ENCODE results near the gene RAB25.
A peak's percentile ranks its signal among the peaks of the same experiment; 100 is the strongest.
"Not testable (repeated sequence)": the region's sequence is repeated elsewhere in the genome, so short reads cannot be mapped to it uniquely, and the experiment has no call there.

The RAB25 gene

DNA sequence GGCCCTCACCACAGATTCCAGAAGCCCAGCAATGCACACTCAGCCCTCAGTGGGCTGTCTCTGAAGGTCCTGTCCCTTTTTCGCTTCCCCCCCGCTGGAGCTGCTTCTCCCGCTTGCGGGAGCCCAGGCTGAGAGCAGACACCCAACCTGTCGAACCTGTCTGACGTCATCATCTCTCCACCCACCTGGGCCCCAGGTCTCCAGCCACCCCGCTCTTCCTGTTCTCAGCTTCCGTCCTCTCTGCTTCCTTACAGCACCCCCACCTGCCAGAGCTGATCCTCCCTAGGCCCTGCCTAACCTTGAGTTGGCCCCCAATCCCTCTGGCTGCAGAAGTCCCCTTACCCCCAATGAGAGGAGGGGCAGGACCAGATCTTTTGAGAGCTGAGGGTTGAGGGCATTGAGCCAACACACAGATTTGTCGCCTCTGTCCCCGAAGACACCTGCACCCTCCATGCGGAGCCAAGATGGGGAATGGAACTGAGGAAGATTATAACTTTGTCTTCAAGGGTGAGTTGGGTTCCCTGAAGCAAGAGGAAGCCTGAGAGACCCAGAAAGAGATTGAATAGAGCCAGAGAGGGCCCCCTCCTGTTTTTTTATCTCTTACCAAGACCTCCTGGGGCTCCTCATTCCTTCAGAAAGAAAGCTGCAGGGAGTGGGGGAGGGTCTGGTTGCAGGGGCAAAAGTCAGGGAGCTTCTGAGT lies at the start of gene RAB25:
TSS of gene RAB25 (plus strand) at position 224 of the 700 bp plus-strand sequence. CDS start at position 465, 241 bp downstream.
- DNase-seq (ENCODE audit: low read depth): no peak

DNA sequence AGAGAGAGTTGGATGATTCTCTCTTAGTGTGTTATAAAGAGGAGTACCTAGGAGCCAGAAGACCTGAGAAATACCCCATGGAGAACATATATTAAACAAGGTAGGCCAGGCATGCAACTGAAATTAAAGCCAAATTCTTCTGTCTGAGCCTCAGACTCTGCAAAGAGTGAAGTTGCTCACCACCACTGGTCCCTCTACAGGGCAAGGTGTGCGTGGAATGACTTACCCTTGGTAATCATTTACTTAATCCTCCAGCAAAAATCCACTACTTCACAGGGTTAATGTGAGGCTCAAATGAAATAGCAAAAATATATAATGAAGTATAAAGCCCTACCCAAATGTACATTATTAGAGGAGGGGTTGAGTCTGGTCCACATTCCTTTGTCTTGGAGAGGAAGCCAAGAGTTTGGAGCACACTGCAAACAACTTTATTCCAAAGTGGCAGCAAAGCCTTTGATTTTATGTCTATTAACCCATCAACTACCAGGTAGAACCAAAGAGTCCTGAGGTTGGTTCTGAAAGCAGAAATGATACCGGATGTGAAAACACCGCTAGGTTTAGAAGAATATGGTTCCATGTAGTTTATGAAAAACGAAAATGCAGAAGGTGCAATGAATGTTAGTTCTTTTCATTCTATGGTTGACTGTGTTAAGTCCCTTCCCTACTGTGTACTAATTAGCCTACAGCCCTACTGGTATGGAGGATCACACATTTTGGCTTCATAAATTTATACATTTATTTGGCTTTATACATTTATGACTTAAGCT lies 48.7 kb upstream of the RAB25 start:
- no peak for DNase-seq (ENCODE audit: low read depth)

DNA sequence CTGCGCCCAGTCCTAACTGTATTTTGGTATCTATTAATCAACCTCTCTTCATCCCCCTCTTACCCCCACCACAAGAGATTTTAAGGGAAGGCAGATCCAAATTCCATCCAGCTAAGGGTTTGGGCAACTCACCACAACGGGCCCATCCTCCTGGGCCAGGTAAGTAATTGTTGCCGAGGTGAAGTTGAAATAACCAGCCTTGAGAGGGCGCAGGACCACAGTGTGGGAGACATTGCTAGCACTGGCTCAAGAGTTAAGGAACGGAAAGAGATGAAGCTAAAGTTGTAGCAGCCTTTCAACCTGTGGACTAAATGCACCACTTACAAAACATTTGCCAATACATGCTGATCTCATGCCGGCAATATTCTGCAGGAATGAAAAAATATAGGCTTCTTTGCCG lies 46.1 kb upstream of the RAB25 start:
- DNase-seq (ENCODE audit: low read depth): no peak

DNA sequence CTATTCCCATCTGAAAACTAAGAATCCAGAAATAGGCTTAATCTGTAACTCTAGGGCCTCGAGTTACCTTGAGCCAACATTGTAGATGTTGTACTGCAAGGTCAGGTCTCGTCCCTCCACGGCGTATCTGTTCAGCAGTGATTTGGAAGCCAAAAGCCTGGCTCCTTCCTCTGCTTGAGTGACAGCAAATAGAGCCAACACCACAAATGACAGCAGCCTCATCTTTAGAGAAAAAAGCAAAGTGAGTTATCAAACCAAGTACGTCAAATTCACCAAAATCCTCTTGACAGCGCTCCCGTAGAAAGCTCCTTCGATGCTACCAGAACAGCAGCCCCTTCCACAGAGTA lies 41.0 kb upstream of the RAB25 start:
- DNase-seq (ENCODE audit: low read depth): no peak

DNA sequence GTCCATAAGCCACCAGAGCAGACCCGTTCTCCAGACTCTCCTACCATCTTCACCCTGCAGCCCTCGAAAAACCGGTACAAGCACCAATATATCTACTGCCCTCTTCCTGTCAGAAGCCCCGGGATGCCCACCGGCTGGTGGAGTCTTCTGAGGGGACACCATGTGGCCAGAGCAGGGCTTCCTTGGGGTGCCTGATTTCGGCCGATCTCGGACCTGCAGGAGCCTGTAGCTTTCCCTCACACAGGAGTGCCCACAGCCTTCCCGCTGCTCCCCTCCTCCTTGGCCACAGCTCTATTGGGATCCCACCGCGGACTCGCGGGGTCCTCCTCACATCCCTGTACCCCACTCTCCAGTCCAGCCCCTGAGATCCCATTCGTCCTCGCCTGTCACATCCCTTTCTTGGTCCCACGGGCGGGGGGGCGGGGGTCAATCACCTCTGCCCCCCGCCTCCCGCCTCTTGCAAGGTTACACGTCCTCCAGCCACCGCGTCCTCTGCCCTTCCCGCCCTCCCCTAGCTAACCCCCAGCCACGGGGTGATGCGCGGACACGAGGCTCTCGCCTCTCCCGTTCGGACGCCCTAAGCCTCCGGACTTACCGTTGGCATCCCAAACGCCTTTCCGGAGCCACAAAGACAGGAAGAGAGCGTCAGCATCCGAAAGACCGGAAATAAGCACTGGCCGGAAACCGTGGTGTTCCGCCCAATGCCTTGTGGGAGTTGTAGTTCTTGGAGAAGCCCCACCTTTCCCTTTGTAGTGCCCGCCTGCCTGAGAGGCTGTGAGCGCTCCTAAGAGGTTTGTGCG lies 40.5 kb upstream of the RAB25 start, which contains the start of gene SSR2:
TSS of gene SSR2 (minus strand) at position 659 of the 800 bp plus-strand sequence. CDS start 784 bp downstream, outside the sequence.
- peak; percentile 92 for DNase-seq (ENCODE audit: low read depth)

DNA sequence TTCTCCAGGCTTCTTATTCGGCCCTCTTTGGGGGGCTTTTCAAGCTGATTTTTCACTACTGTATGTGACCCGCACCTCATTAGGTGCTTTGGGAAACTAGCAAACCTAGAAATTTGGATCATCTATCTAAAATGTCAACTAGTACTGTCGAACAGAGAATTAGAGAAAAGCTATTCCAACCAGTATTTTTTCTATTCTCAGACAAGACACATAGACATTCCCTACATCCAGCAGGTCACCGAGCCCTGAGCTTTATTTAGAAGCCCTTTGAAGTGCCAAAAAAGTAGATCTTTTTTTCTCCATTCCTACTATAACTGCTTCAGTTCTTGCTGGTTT lies 39.9 kb upstream of the RAB25 start:
- no peak for DNase-seq (ENCODE audit: low read depth)

DNA sequence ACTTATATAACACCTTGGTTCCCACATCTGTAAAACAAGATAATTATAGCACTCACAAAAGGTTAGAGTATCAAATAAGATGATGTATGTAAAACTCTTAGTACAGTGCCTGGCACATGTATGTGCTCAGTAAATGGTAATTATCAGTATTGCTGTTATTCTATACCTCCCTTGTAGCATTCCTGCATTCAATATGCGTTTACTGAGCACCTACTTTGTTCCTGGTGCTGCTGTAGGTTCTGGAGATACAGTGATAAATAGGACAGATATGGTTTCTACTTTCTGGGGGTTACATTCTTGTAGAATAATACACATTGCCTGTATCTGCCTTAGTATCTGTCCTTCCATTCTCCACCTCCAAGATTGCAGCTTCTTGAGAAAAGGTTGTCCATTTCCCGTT lies 39.0 kb upstream of the RAB25 start:
- no peak for DNase-seq (ENCODE audit: low read depth)

DNA sequence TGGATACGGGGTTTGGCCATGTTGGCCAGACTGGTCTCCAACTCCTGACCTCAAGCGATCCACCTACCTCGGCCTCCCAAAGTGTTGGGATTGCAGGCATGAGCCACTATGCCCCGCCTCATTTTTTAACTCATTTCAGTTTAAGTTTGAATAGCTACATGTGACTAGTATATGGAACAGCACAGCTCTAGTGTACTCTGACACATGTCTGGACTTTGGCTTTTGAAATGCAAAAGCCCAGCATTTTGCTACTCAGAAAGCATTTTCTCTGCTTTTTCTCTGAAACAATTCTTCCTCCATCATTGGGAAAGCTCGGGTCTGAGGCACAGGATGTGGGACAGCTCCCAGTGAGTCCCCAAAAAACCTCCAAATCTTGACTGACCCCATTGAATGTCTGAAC lies 36.2 kb upstream of the RAB25 start:
- no peak for DNase-seq (ENCODE audit: low read depth)

DNA sequence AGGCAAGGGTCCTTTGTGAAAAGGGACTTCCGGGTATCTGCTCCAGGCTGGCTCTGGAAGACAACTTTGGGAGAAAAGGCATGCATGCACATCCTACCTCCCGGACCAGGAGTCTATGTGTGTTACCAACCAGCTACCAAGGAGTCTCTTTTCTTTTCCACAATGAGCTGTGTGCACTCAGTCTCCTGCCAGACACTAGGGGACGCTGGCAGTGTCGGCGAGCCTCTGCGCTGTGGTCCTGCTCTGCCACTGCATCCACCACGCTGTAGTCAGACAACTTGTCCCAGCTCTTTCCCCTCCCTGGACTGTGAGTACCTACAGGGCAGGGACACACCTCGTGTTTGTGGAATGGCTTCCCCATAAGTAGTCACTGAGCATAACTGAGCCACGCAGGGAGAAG lies 35.1 kb upstream of the RAB25 start:
- DNase-seq (ENCODE audit: low read depth): peak; percentile 31

DNA sequence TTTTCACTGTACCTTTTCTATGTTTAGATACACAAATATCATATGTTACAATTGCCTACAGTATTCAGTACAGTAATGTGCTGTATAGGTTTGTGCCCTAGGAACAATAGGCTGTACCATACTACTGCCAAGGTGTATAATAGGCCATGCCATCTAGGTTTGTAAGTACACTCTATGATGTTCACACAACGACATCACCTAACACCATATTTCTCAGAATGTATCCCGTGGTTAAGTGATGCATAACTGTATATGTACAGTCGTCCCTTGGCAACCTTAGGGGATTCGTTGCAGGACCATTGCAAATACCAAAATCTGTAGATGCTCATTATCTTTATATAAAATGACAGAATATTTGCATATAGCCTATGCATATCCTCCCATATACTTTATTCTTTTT lies 34.4 kb upstream of the RAB25 start:
- no peak for DNase-seq (ENCODE audit: low read depth)

DNA sequence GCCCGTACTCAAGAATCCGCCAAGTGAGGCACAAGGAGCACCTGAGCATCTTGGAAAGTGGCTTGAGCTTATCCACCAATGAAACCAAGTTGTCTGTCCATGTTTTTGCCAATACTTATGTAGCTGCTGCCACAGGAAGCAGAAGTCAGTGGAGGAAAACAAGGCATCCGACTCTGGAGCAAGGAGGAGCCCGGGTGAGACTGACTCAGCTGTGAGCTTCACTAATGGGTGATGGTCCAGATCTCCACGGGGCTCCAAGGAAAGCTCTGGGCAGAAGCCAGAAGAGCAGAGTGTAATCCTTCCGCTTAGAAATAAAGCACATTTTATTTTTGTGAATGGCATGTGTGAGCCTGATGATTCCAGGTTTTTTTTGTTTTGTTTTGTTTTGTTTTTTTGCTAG lies 27.9 kb upstream of the RAB25 start:
- DNase-seq (ENCODE audit: low read depth): peak; percentile 23

DNA sequence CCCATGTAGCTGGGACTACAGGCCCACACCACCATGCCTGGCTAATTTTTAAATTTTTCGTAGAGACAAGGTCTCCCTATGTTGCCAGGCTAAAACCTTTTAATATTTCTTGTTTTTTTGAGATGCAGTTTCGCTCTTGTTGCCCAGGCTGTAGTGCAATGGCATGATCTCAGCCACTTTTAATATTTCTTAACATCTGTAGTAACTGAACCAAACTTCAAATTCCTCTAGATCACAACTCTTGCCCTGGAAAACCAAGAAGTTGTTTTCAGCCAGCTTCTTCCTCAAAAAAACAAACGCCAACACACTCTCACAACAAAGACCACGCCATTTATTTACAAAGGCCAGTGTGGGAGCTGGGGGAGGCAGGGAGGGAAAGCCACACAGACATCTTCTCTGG lies 26.0 kb upstream of the RAB25 start:
- DNase-seq (ENCODE audit: low read depth): not testable (repeated sequence)

DNA sequence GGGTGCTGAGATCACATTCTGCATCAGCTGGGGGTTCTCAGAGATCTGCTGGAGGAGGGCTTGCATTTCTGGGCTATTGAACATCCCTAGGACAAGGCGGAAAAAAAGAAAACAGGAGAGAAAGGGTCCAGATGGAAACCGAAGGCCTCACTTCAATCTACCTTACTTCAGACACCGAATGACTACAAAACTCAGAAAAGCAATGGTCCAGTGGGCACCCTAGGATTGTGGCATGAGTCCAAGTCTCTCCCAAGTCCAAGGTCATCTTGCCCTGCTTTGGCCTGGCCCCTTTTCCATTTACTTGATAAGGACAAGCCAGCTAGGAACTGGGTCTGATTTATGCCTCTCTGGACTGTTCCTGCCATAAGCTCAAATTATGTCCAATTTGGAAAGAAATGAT lies 18.1 kb upstream of the RAB25 start:
- no peak for DNase-seq (ENCODE audit: low read depth)

DNA sequence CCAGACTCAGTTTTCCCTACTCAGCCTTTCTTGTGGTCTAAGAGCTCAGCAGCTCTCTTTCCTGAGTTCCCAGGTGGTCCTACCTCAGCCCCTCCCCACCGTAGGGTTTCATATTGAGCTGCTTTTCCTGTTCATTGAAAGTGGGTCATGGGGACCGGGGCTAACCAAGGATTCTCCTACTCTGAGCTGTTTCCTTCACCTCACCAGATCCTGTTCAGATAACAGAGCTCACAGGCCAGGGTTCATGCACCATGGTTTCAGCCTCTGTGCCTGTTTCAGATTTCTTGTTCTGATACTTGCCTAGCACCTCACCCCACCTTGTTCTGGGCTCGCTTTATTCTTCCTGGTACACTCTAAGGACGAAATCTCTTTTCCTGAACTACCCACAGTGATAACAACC lies 15.9 kb upstream of the RAB25 start:
- no peak for DNase-seq (ENCODE audit: low read depth)

DNA sequence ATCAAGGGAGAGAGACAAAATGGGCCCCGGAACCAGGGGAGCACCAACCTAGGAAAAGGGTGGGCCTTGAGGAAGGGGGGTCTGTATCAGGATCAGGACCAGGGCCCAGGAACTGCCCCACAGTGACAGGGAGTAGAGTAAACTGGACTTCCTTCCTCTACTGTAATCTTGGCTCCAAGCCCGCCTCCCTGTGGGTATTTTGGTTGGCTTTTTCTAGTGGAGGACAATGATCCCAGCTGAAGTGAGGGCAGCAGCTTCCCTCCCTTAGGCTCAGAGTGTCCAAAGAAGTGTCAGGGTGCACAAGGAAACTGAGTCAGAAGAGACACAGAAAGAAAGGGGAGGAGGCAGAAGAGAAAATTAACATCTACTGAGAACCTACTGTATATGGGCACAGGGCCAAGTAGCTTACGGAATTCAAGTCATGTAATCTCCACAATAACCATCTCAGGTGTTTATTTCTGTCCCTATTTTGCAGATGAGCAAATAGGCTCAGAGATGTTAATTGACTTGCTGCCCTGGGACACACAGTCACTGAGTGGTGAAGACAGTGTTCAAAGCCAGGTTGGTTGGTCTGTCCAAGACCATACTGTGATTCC lies 12.2 kb upstream of the RAB25 start:
- no peak for DNase-seq (ENCODE audit: low read depth)

DNA sequence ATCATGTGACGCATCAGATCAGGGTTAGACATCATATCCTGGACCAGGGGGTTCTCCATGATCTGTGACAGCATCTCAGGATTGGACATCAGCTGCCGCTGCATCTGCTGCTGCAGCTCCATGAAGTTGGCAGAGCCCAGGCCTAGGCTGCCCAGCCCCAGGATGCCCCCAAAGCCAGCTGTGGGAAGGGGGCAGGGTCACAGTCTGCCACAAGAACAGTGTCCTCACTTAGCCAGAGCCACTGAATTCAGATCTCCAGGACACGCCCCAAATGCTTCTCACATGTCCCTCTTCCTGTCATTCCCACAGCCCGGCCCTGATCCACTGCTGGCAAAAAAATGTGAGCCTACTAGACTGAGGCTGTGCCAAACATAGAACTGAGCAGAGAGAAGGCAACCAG lies 10.6 kb upstream of the RAB25 start:
- no peak for DNase-seq (ENCODE audit: low read depth)

DNA sequence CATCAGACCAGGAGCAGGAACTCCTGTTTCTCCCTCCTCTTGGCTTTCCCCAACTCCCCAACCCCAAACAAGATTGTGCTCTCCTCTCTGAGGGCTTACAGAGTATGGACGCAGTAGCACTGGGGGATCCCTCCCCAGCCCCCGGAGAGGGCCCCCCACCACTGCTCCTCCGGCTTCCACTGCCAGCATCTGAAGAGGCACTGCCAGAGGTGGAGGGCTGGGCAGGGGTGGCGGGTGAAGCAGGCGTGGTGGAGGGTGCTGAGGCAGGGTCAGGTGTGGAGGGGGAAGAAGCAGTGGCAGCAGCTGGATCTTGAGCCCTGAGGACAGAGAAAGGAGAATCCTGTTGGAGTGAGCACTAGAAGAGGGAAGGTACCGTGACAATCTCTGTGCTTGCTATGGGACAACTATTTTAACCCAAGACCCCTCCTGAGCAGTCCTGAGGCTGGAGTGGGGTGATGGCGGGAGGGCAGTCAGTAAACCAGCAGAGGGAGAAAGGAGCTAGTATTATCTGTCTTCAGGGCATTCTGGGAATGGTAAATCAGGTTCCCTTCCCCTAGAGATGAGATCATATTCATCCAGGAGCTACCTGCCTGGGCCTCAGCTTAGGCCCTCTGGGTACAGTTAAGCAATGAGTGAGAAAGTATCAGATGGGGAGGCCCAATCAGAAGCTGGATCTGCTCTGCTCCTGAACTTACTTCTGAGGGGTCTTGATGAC lies 9.8 kb upstream of the RAB25 start:
- DNase-seq (ENCODE audit: low read depth): no peak

DNA sequence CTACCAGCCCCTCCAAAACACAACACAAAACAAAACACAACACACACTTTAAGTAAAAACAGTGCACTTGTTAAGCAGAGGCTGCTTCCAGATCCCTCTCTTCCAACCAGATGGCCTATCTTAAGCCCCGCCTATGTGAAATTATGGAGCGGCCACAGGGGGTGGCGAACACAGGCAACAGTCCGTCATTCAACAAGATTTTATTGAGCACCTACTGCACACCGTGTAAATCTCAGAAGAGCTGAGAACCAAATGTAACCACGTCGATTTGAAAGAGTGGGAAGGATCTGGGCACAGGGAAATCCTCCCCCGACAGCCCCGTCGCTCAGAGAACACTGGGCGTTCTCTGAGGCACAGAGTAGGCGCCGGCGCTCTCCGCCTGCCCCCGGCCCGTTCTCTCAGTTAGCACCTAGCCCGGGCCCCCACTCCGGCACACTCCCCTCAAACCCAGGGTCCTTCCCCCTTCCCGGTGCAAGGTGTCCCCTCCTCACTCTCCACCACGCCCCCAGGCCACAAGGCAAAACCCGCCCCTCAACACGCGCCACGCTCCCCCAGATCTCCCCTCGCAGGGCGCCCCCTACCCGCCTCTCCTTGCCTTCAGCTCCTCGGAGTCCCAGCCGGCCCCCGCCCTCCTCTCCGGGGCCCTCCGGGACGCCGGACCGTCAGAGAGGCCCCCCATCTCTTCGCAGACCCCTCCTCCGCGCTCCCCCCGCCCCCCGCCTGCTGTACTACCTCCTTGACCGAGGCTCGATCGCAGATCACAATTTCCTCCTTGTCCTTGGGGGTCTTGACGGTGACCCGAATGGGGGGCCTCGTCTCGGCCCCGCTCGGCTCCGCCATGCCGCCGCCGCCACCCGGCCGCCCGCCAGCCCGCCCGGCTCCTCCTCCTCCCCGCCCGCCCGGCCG lies 7.8 kb upstream of the RAB25 start:
- peak; percentile 69 for DNase-seq (ENCODE audit: low read depth)

DNA sequence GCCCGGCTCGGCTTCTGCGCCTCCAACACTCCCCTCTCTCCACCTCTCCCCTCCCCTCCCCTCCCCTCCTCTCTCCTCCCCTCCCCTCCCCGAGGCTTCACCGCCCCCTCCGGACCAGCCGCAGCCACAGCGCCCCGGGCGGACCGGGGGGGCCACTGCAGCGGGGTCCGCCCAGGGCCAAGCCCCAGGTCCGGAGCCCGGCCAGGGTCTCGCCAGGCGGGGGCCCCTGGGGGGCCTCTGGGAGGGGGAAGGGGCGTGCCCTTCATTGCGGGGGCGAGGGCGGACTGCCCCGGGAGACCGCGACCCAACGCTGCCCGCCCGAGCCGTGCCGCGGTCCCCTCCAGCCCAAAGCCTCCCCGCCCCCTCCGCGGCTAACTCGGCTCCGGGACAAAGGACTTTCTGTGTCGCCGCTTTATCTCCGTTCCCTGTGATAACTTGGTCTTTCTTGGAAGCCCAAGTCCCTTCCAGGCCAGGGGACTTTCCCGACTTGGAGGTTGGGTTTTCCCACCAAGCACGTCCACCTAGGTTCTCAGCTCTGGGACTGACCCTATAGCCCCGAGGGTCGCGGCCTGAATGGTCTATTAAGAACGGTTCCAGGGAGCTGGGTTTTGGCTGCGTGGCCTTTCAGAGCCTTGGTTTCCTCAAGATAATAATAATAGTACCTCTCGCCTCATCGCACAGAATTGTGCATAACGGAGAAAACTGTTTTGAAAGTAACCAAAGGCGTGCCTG lies 7.0 kb upstream of the RAB25 start, which contains the start of gene UBQLN4:
TSS of gene UBQLN4 (minus strand) at position 31 of the 732 bp plus-strand sequence. CDS start 97 bp downstream, outside the sequence.
- peak; percentile 84 for DNase-seq (ENCODE audit: low read depth)
